ENCODE data around the gene DSE.

DSE gene

GRCh38 chr6:116396441-116396840 is 25.7 kb downstream of the DSE start:
- Histone ChIP-seq H3K9me3 (ENCODE audit: control insufficient read depth, low read length) (no peaks in the 10 kb centered on the region), H3K4me3 (ENCODE audit: insufficient read depth, low read depth, low read length) (no peak overlapping the region), H3K36me3 (ENCODE audit: control insufficient read depth, insufficient read depth, low read length) (no peaks in the 10 kb centered on the region), H3K27ac (ENCODE audit: insufficient read depth, low read depth, low read length, poor library complexity, severe bottlenecking) (no peak overlapping the region), H3K27me3 (ENCODE audit: control insufficient read depth, insufficient read depth, low read length, poor library complexity, severe bottlenecking) (no peaks in the 10 kb centered on the region), H3K4me1 (ENCODE audit: control insufficient read depth, insufficient read depth, low read length) (no peaks in the 10 kb centered on the region)
- WGBS, 2 experiments: 93 to 95% methylated on average over 5 of the region's 5 CpGs

DNA sequence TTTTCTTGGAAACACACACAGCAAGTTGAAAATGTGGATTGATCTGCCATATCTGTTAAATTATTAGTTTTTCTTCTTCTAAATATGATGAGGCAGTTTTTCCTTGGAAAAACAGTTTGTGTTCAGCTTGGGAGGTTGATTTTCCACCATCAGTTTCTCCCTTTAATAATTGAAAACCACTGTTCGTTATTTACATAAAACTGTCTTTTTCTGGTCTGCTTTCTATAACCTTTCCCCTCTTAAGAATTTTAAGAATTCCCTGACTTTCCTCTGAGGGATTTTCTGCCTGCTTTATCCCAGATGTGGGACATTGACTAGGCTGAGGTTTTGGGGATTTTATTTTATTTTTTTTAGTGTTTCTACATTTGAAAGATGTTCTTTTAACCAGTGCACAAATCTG is 27.2 kb downstream of the DSE start:
- Histone ChIP-seq H3K9me3 (ENCODE audit: control insufficient read depth, low read length) (no peaks in the 10 kb centered on the region), H3K27ac (ENCODE audit: insufficient read depth, low read depth, low read length, poor library complexity, severe bottlenecking) (no peak overlapping the region), H3K27me3 (ENCODE audit: control insufficient read depth, insufficient read depth, low read length, poor library complexity, severe bottlenecking) (no peaks in the 10 kb centered on the region), H3K4me1 (ENCODE audit: control insufficient read depth, insufficient read depth, low read length) (no peaks in the 10 kb centered on the region), H3K4me3 (ENCODE audit: insufficient read depth, low read depth, low read length) (no peak overlapping the region), H3K36me3 (ENCODE audit: control insufficient read depth, insufficient read depth, low read length) (no peaks in the 10 kb centered on the region)
- WGBS, 2 experiments: 90 to 92% methylated on average over 1 of the region's 1 CpG

DNA sequence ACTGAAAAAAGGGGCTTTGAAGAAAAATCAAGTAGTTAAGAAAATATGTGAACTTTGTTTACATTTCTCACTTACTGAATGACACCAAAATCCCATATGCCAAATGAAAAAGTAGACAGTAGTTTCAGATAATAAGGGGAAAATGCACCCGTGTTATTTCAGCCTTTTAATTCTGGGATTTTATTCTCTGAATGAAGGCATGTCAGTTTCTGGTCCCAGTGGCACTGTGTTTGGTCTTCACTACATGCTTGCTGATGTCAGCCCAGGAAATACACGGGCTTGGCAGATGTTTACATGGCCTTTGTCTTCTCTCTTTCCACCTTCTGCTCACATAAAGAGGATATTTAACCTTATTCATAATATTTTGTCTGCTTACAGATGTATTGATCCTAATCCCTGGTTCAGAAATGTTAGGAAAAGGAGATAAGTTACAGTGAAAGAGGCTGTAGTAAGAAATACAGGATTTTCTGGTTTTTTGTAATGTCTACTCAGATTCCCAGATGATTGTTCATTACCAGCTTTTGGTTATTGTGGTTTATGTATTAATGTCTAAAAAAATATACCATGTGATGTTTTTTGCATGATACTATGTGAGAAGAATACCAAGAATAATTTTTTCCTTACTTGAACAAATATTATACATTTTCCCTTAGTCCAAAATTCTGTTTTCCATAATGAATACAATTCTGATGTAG is 27.7 kb downstream of the DSE start:
- WGBS, 2 experiments: 72 to 86% methylated on average over 2 of the region's 2 CpGs
- Histone ChIP-seq H3K4me3 (ENCODE audit: insufficient read depth, low read depth, low read length) (no peak overlapping the region), H3K36me3 (ENCODE audit: control insufficient read depth, insufficient read depth, low read length) (no peaks in the 10 kb centered on the region), H3K27ac (ENCODE audit: insufficient read depth, low read depth, low read length, poor library complexity, severe bottlenecking) (no peak overlapping the region), H3K9me3 (ENCODE audit: control insufficient read depth, low read length) (no peaks in the 10 kb centered on the region), H3K27me3 (ENCODE audit: control insufficient read depth, insufficient read depth, low read length, poor library complexity, severe bottlenecking) (no peaks in the 10 kb centered on the region), H3K4me1 (ENCODE audit: control insufficient read depth, insufficient read depth, low read length) (no peaks in the 10 kb centered on the region)

- no peaks in the 10 kb centered on the region for H3K36me3 ChIP-seq (ENCODE audit: control insufficient read depth, insufficient read depth, low read length)
- H3K27me3 ChIP-seq (ENCODE audit: control insufficient read depth, insufficient read depth, low read length, poor library complexity, severe bottlenecking): no peaks in the 10 kb centered on the region
- no peak overlapping the region for H3K4me3 ChIP-seq (ENCODE audit: insufficient read depth, low read depth, low read length)
- H3K9me3 ChIP-seq (ENCODE audit: control insufficient read depth, low read length): no peaks in the 10 kb centered on the region
- no peak overlapping the region for H3K27ac ChIP-seq (ENCODE audit: insufficient read depth, low read depth, low read length, poor library complexity, severe bottlenecking)
- 90 to 92% methylated on average over 12 of the region's 12 CpGs for WGBS, 2 experiments
- H3K4me1 ChIP-seq (ENCODE audit: control insufficient read depth, insufficient read depth, low read length): no peaks in the 10 kb centered on the region
These were observed 28.5 kb downstream of the DSE start for GRCh38 chr6:116399287-116399686.

- no peaks in the 10 kb centered on the region for H3K27me3 ChIP-seq (ENCODE audit: control insufficient read depth, insufficient read depth, low read length, poor library complexity, severe bottlenecking)
- no peaks in the 10 kb centered on the region for H3K36me3 ChIP-seq (ENCODE audit: control insufficient read depth, insufficient read depth, low read length)
- H3K9me3 ChIP-seq (ENCODE audit: control insufficient read depth, low read length): no peaks in the 10 kb centered on the region
- WGBS, 2 experiments: 92 to 94% methylated on average over 1 of the region's 1 CpG
- no peaks in the 10 kb centered on the region for H3K4me1 ChIP-seq (ENCODE audit: control insufficient read depth, insufficient read depth, low read length)
- H3K27ac ChIP-seq (ENCODE audit: insufficient read depth, low read depth, low read length, poor library complexity, severe bottlenecking): no peak overlapping the region
- H3K4me3 ChIP-seq (ENCODE audit: insufficient read depth, low read depth, low read length): no peak overlapping the region
These were observed 29.6 kb downstream of the DSE start for GRCh38 chr6:116400328-116400727.

DNA sequence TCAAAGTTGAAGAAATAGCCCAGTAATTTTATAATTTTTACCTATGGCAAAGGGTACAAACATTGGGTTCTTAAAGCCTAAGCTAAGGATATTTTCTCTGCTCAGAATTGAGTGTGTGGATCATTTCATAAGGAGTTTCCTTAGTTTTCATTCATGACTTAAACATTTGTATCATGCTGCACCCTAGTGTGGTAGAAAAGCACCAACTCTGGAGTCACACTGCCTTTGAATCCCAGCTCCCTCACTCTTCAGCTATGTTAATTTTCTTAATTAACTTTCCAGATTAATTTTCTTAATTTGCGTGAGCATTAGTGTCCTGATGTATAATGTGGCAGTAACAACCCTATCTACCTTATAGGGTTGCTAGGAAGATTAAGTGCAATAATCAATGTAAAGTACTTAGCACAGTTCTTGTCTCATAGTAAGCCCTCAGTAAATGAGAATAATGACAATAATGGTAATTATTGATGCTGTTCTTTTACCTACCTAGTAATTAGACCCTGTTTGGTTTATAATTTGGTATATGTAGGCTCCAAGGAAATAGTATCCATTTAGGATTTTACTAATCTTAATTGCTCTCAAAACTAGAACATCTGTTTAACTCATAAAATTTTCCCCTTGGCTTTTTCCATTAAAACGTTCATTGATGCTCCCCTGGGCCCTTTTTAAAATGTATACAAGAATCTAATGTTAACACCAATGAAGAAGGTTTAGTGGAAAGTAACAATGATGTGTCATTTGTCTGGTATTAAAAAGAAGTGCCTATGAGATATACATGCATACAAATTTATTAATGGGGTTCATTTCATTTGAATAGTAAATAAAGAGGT is 31.6 kb downstream of the DSE start:
- Histone ChIP-seq H3K27me3 (ENCODE audit: control insufficient read depth, insufficient read depth, low read length, poor library complexity, severe bottlenecking) (no peaks in the 10 kb centered on the region), H3K9me3 (ENCODE audit: control insufficient read depth, low read length) (no peaks in the 10 kb centered on the region), H3K4me1 (ENCODE audit: control insufficient read depth, insufficient read depth, low read length) (peaks cover 6% of the 10 kb centered on the region), H3K4me3 (ENCODE audit: insufficient read depth, low read depth, low read length) (no peak overlapping the region), H3K27ac (ENCODE audit: insufficient read depth, low read depth, low read length, poor library complexity, severe bottlenecking) (no peak overlapping the region), H3K36me3 (ENCODE audit: control insufficient read depth, insufficient read depth, low read length) (no peaks in the 10 kb centered on the region)
- 100% methylated on average over 1 of the region's 2 CpGs; no CpG with 5 or more reads in 1 of the 2 experiments for WGBS, 2 experiments

DNA sequence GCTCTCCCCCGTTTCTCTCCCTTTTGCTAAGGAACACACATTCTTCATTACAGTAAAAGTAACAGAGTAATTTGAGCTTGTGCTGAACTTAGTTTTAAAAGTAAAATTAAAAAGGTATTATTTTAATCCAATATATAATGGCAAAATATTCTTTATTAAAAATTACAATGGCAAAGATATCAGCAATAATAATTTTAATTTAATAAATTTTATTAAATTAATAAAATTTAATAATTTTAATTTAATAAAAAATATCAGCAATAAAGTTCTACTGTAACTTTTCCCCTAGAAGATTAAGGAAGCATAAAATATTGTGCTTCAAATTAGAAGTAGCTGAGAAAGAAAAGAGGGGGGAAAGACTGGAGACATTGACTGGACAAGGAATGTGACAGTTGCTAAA is 32.5 kb downstream of the DSE start:
- Histone ChIP-seq H3K4me1 (ENCODE audit: control insufficient read depth, insufficient read depth, low read length) (peaks cover 6% of the 10 kb centered on the region), H3K36me3 (ENCODE audit: control insufficient read depth, insufficient read depth, low read length) (no peaks in the 10 kb centered on the region), H3K27ac (ENCODE audit: insufficient read depth, low read depth, low read length, poor library complexity, severe bottlenecking) (no peak overlapping the region), H3K27me3 (ENCODE audit: control insufficient read depth, insufficient read depth, low read length, poor library complexity, severe bottlenecking) (no peaks in the 10 kb centered on the region), H3K9me3 (ENCODE audit: control insufficient read depth, low read length) (no peaks in the 10 kb centered on the region), H3K4me3 (ENCODE audit: insufficient read depth, low read depth, low read length) (no peak overlapping the region)
- WGBS, 2 experiments: 50% methylated on average over 1 of the region's 1 CpG; no CpG with 5 or more reads in 1 of the 2 experiments

- WGBS, 2 experiments: 100% methylated on average over 3 of the region's 3 CpGs; no CpG with 5 or more reads in 1 of the 2 experiments
- no peaks in the 10 kb centered on the region for H3K36me3 ChIP-seq (ENCODE audit: control insufficient read depth, insufficient read depth, low read length)
- H3K27ac ChIP-seq (ENCODE audit: insufficient read depth, low read depth, low read length, poor library complexity, severe bottlenecking): no peak overlapping the region
- H3K9me3 ChIP-seq (ENCODE audit: control insufficient read depth, low read length): no peaks in the 10 kb centered on the region
- no peaks in the 10 kb centered on the region for H3K27me3 ChIP-seq (ENCODE audit: control insufficient read depth, insufficient read depth, low read length, poor library complexity, severe bottlenecking)
- no peak overlapping the region for H3K4me3 ChIP-seq (ENCODE audit: insufficient read depth, low read depth, low read length)
- peaks cover 6% of the 10 kb centered on the region for H3K4me1 ChIP-seq (ENCODE audit: control insufficient read depth, insufficient read depth, low read length)
These were observed 33.9 kb downstream of the DSE start for GRCh38 chr6:116404696-116405095.

- no peak overlapping the region for H3K27ac ChIP-seq (ENCODE audit: insufficient read depth, low read depth, low read length, poor library complexity, severe bottlenecking)
- no peak overlapping the region for H3K4me3 ChIP-seq (ENCODE audit: insufficient read depth, low read depth, low read length)
- no peaks in the 10 kb centered on the region for H3K36me3 ChIP-seq (ENCODE audit: control insufficient read depth, insufficient read depth, low read length)
- H3K4me1 ChIP-seq (ENCODE audit: control insufficient read depth, insufficient read depth, low read length): peaks cover 6% of the 10 kb centered on the region
- no peaks in the 10 kb centered on the region for H3K9me3 ChIP-seq (ENCODE audit: control insufficient read depth, low read length)
- 57 to 60% methylated on average over 5 of the region's 5 CpGs for WGBS, 2 experiments
- H3K27me3 ChIP-seq (ENCODE audit: control insufficient read depth, insufficient read depth, low read length, poor library complexity, severe bottlenecking): no peaks in the 10 kb centered on the region
These were observed 34.4 kb downstream of the DSE start for GRCh38 chr6:116405138-116405537.

DNA sequence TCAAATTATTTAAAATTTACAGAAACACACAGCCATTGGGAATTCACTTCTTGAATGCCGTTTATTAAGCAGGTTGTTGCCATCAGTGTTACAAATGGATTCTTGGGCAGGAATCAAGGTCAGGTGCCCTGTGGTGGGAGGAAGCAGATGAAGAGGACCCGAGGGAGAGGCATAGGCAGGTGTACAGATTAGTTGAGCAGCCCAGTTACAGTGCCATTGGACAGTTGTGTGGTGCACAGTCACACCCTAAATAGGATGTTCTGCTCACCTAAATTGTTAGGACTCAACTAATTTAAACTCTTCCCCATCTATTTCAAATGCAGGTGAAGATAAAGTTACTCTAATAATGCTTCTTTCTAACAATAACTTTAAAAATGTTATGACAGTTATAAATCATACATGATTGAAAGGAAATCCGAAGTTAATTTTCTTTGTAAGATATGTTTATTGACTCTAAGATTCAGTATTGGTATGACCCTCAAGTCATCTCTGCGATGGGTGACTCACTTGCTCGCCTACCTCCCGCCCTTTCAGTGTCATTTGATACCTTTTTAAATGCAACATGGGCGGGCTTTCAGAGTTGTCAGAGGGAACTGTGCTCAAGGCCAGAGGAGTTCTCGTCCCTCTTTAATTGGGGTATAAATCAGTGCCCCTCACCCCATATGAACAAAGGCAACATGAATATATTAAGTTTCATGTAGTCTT is 35.1 kb downstream of the DSE start:
- H3K4me3 ChIP-seq (ENCODE audit: insufficient read depth, low read depth, low read length): no peak overlapping the region
- H3K27ac ChIP-seq (ENCODE audit: insufficient read depth, low read depth, low read length, poor library complexity, severe bottlenecking): no peak overlapping the region

More for the DNA sequence above, 35.1 kb downstream of the DSE start:
- Histone ChIP-seq H3K4me1 (ENCODE audit: control insufficient read depth, insufficient read depth, low read length) (peaks cover 6% of the 10 kb centered on the region), H3K36me3 (ENCODE audit: control insufficient read depth, insufficient read depth, low read length) (no peaks in the 10 kb centered on the region), H3K27me3 (ENCODE audit: control insufficient read depth, insufficient read depth, low read length, poor library complexity, severe bottlenecking) (no peaks in the 10 kb centered on the region), H3K9me3 (ENCODE audit: control insufficient read depth, low read length) (no peaks in the 10 kb centered on the region)
- WGBS, 2 experiments: 43 to 49% methylated on average over 8 of the region's 8 CpGs
